GM18505 (cell line): Measurements from ENCODE around the gene ALDH1L1.

Experiments used
- ATAC-seq: cut with Tn5 transposase; IDR thresholded peaks from one replicate; pipeline ENCODE4 v1.9.1; 2021; ENCODE audit not compliant: unreplicated experiment
- POLR2A ChIP-seq: IDR thresholded peaks from 4 replicates; pipeline ENCODE4 v1.6.1; 2011; ENCODE audit warnings: borderline replicate concordance; ENCODE audit not compliant: insufficient read depth, insufficient read length; ENCODE audit errors: extremely low read depth

The ALDH1L1 gene

GRCh38 chr3:126054870-126055269 lies 125.5 kb downstream of the ALDH1L1 start:
- ATAC-seq: no peak
- TF ChIP-seq POLR2A: no peak

GRCh38 chr3:126053949-126054569 lies 126.3 kb downstream of the ALDH1L1 start:
- TF ChIP-seq POLR2A: no peak
- ATAC-seq: no peak
